ENCODE data around the gene ZFP90.
A peak's percentile ranks its signal among the peaks of the same experiment; 100 is the strongest.

GRCh38 chr16:68528686-68529379 lies 10.3 kb upstream of the ZFP90 start:
- peak; percentile 94 for TF ChIP-seq CTCF (conservative IDR thresholded peaks at IDR 0.05)
- no peak for TF ChIP-seq ZFX (IDR thresholded peaks at IDR 0.05)
